DND-41 (cell line): Measurements from ENCODE around the gene ARHGEF7.

Experiments used
- CTCF ChIP-seq: IDR thresholded peaks from 2 replicates; pipeline ENCODE4 v1.5.1; 2012; ENCODE audit warnings: borderline replicate concordance, low read length, moderate library complexity, mild to moderate bottlenecking; ENCODE audit not compliant: poor library complexity, severe bottlenecking; ENCODE audit errors: extremely low read depth
- EZH2 ChIP-seq: IDR thresholded peaks from 3 replicates; pipeline ENCODE4 v1.6.1; 2012; ENCODE audit warnings: borderline replicate concordance, low read depth, mild to moderate bottlenecking, moderate library complexity, low read length, inconsistent platforms; ENCODE audit not compliant: severe bottlenecking

GRCh38 chr13:111093634-111094033 is 21.5 kb upstream of the ARHGEF7 start:
- TF ChIP-seq CTCF (no peak), EZH2 (no peak)
